Glutamatergic neuron (in vitro differentiated cells): ENCODE measurements around the gene PSMB7. TPM values are rescaled to one million over a fixed set of nuclear protein-coding genes. Genes with fewer than 3 reads are reported as not detected.

Experiments
- DNase-seq: peaks from one replicate; pipeline ENCODE4 v3.0.0; 2022
- H3K27ac Mint-ChIP-seq: one replicate; pipeline ENCODE4 v1.8.0; 2020; ENCODE audit warnings: mild to moderate bottlenecking, mixed read lengths, inconsistent platforms; ENCODE audit not compliant: unreplicated experiment
- H3K27me3 Mint-ChIP-seq: one replicate; pipeline ENCODE4 v1.8.0; 2020; ENCODE audit warnings: mild to moderate bottlenecking, moderate library complexity, mixed read lengths, inconsistent platforms; ENCODE audit not compliant: unreplicated experiment
- H3K36me3 Mint-ChIP-seq: one replicate; pipeline ENCODE4 v1.8.0; 2020; ENCODE audit warnings: mild to moderate bottlenecking, mixed read lengths, inconsistent platforms; ENCODE audit not compliant: unreplicated experiment
- H3K4me1 Mint-ChIP-seq: one replicate; pipeline ENCODE4 v1.8.0; 2020; ENCODE audit warnings: mild to moderate bottlenecking, low read depth, mixed read lengths, inconsistent platforms; ENCODE audit not compliant: unreplicated experiment
- H3K4me3 Mint-ChIP-seq: one replicate; pipeline ENCODE4 v1.8.0; 2020; ENCODE audit warnings: mild to moderate bottlenecking, mixed read lengths, inconsistent platforms; ENCODE audit not compliant: unreplicated experiment
- H3K9me3 Mint-ChIP-seq: one replicate; pipeline ENCODE4 v1.8.0; 2020; ENCODE audit warnings: mild to moderate bottlenecking, moderate library complexity, mixed read lengths, inconsistent platforms; ENCODE audit not compliant: unreplicated experiment
- total RNA-seq: library from RNA; stranded (reverse); fragmentation: NEBNext Ultra II Directional; extraction: Animal tissue kit (Norgen Biotek cat#: 25700); gene quantifications from one replicate; pipeline ENCODE4 v1.2.1, GENCODE V29; 2021; ENCODE audit not compliant: unreplicated experiment
- TF ChIP-seq, protein P1 (sequence below): fragments of 200-600 bp; sonication (generic); IDR thresholded peaks from one replicate; pipeline ENCODE4 v1.5.0; 2021; ENCODE audit not compliant: partially characterized antibody, unreplicated experiment

PSMB7 gene
- total RNA-seq, 1 donor from 2014 or later = 185 TPM

DNA sequence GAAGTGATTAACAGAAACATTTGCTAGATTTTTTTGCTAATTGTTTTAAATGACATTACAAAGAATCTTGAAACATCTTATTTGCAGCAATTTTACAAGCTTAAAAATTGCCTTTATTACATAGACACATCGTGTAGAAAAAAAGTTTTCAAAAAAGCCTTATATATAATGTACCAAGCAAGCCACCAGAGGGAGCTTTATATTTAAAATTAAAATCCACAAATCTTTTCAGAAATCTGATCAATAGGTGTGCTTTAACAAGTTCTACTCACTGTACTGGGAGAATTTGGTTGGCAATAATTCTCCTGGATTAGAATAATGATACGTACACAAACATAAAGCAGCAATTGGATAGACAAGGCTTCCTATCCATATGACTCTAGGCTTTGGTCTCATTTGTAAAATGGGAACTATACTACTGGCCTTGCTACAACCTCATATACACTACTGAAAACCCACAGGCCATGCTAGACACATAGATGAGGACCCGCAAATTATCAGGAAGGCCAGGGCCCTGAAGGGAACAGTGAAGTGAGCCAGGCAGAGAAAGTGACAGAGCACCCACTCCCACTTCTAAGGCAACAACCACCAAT is 4.8 kb downstream of the PSMB7 start:
- Mint-ChIP-seq H3K4me3 (no peak overlapping the region), H3K4me1 (peaks cover 3% of the 10 kb centered on the region), H3K27me3 (peaks cover 3% of the 10 kb centered on the region), H3K27ac (no peak overlapping the region), H3K36me3 (no peaks in the 10 kb centered on the region), H3K9me3 (peaks cover 5% of the 10 kb centered on the region)
- TF ChIP-seq, protein P1, sequence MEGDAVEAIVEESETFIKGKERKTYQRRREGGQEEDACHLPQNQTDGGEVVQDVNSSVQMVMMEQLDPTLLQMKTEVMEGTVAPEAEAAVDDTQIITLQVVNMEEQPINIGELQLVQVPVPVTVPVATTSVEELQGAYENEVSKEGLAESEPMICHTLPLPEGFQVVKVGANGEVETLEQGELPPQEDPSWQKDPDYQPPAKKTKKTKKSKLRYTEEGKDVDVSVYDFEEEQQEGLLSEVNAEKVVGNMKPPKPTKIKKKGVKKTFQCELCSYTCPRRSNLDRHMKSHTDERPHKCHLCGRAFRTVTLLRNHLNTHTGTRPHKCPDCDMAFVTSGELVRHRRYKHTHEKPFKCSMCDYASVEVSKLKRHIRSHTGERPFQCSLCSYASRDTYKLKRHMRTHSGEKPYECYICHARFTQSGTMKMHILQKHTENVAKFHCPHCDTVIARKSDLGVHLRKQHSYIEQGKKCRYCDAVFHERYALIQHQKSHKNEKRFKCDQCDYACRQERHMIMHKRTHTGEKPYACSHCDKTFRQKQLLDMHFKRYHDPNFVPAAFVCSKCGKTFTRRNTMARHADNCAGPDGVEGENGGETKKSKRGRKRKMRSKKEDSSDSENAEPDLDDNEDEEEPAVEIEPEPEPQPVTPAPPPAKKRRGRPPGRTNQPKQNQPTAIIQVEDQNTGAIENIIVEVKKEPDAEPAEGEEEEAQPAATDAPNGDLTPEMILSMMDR = peak; percentile 55
- no peak for DNase-seq

DNA sequence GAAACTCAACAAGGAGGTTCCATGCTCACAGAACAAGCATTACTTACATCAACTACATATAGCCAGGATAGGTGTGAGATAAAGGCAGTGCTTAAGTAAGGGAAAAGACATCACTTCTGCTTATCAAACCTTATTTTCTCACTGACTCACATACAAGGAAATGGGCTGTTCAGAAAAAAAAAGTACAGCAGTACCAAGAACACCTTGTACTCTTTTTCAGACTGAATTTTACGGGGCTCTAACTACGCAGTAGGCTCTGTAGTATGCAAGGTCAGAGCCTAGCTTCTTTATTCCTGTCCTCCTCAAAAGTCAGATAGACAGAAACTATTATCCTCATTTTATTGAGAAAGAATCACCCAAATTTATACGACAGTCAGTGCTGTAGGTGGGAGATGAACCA is 5.8 kb downstream of the PSMB7 start:
- no peaks in the 10 kb centered on the region for H3K36me3 Mint-ChIP-seq
- no peak overlapping the region for H3K4me3 Mint-ChIP-seq
- H3K9me3 Mint-ChIP-seq = peaks cover 1% of the 10 kb centered on the region
- H3K27me3 Mint-ChIP-seq = peaks cover 3% of the 10 kb centered on the region
- peaks cover 2% of the 10 kb centered on the region for H3K4me1 Mint-ChIP-seq
- TF ChIP-seq, protein P1 = no peak
- H3K27ac Mint-ChIP-seq = no peak overlapping the region
- no peak for DNase-seq

DNA sequence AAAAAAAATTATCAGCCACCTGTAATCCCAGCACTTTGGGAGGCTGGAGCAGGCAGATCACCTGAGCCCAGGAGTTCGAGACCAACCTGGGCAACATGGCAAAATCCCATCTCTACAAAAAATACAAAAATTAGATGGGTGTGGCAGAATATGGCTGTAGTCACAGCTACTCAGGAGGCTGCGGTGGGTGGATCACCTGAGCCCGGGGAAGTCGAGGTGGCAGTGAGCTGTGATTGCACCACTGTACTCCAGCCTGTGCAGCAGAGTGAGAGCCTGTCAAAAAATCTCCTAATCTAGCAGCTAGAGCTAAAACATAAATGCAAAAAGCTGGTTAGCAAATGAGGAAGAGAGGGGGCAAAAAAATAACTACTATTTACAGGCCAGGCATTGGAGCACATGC is 12.0 kb downstream of the PSMB7 start:
- no peak overlapping the region for H3K4me3 Mint-ChIP-seq
- TF ChIP-seq, protein P1 = no peak
- peaks cover 24% of the 10 kb centered on the region for H3K4me1 Mint-ChIP-seq
- H3K36me3 Mint-ChIP-seq = no peaks in the 10 kb centered on the region
- DNase-seq = no peak
- H3K27me3 Mint-ChIP-seq = no peaks in the 10 kb centered on the region
- H3K9me3 Mint-ChIP-seq = peaks cover 2% of the 10 kb centered on the region
- H3K27ac Mint-ChIP-seq = no peak overlapping the region

DNA sequence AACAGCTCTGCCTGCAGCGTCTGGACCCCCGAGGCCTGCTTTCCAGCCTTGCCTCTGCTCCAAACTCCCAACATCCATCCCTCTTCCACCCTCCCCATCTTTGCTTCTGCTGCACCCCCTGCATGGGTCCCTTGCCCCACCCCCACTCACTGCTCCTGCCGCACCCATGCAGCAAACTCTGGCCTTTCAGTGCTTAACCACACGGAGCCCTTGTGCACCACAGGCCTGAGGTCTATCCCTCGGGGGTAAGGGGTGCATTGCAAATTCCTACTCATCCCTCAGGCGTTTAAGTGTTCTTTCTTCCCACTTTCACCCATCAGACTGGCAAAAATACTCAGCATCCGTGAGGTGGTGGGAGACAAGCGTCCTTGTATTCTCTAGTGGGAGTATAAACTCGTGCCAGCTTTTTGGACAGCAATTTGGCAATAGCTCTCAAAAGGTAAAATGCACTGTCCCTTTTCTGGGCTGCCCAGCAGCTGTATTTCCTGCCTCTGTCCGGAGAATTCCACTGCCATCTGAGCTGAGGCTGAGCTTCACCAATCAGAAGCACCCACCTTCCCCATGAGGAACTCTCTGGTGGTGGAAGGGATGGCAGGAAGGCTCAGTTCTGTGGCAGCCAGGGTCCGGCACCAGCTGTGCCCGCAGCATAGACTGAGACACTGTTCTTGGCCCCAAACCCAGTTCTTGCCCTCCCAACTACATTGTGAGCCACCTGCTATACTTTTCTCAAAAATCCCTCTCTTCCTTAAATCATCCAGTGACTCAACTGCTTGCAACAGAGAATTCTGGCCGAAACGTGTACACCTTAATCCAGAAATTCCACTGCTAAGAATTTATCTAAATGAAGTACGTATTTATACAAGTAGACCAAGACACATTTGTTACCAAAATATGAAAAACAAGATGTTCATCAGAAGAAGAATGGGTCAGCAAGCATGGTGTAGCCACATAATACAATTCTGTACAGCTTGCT is 15.0 kb downstream of the PSMB7 start:
- Mint-ChIP-seq H3K27me3 (no peaks in the 10 kb centered on the region), H3K36me3 (no peaks in the 10 kb centered on the region), H3K9me3 (peaks cover 2% of the 10 kb centered on the region), H3K4me1 (peaks cover 27% of the 10 kb centered on the region), H3K27ac (peak overlapping the region; percentile 80), H3K4me3 (peak overlapping the region; percentile 55)
- TF ChIP-seq, protein P1 = no peak
- DNase-seq = peak; percentile 32
